ENCODE results near the gene FHIT.

GRCh38 chr3:61155701-61156292 is 95.5 kb downstream of the FHIT start:
- TF ChIP-seq, protein P1, sequence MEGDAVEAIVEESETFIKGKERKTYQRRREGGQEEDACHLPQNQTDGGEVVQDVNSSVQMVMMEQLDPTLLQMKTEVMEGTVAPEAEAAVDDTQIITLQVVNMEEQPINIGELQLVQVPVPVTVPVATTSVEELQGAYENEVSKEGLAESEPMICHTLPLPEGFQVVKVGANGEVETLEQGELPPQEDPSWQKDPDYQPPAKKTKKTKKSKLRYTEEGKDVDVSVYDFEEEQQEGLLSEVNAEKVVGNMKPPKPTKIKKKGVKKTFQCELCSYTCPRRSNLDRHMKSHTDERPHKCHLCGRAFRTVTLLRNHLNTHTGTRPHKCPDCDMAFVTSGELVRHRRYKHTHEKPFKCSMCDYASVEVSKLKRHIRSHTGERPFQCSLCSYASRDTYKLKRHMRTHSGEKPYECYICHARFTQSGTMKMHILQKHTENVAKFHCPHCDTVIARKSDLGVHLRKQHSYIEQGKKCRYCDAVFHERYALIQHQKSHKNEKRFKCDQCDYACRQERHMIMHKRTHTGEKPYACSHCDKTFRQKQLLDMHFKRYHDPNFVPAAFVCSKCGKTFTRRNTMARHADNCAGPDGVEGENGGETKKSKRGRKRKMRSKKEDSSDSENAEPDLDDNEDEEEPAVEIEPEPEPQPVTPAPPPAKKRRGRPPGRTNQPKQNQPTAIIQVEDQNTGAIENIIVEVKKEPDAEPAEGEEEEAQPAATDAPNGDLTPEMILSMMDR (IDR thresholded peaks at IDR 0.05), result no peak
- no peak for TF ChIP-seq FOSL2 (IDR thresholded peaks at IDR 0.05; ENCODE audit: borderline replicate concordance, low read depth)
